ENCODE data around the gene CAB39. TPM values are rescaled to one million over a fixed set of nuclear protein-coding genes. Genes with fewer than 3 reads are reported as not detected.

CAB39 gene
- total RNA-seq, 1 experiment from 2014 or later, result 39.9 TPM

DNA sequence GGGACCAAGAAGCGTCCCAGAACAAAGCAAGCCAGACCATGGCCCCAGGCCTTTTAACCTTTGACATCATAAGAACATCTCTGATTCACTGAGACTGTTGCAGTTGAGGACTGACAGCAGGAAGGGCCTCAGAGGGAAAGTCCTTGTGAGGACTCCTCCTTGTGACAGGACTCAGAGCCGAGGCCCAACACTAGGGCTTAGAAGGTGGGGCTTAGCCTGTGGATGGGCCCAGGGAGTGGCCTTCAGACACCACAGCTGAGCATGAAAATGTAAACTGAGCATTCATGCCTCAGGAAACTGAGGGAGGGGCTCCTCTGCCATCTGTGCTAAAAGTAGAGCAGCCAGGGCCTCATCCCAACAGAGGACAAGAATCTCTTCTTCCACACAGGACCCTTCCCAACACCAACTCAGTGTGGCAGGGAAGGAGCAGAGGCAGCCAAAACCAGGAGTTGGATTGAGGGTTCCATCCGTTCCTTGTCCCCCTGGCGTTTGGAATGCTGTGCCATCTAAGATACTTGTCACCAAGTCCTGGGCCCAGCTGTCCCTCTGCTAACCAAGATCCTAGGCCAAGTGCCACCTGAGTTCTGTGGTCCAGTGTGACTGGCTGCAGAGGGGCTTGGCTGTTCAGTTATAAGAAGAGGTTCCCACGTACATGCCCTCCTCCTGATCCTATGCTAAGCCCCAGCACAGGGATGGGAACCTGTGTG, 37.5 kb upstream of the CAB39 start:
- no peaks in the 10 kb centered on the region for H3K4me1 ChIP-seq (ENCODE audit: control insufficient read depth, insufficient read depth, low read length)
- no TSS peak for BruUV-seq (replicated peaks)
- POLR2A ChIA-PET, result interaction anchor here (0.7 kb wide), 1 partner anchor 420 kb away, joined by 3 read pairs; no protein-coding TSS in a partner anchor
- in situ Hi-C loops (cut with HindIII; ENCODE audit: low pct_unique_long_range_greater_than_20kb, low sequenced_read_pairs) (no loop called here), intact Hi-C loops (cut with micrococcal nuclease; ENCODE audit: unreplicated experiment) (no loop called here)
- DNase-seq (ENCODE audit: low read depth, low spot score) (no peak), ATAC-seq (no peak; the same call in 1 of the 2 replicates)
- TF ChIP-seq TCF7L2 (IDR thresholded peaks at IDR 0.05; ENCODE audit: low read depth, low read length) (no peak), SIN3A (IDR thresholded peaks at IDR 0.05; ENCODE audit: borderline replicate concordance, insufficient read depth, low read depth, low read length) (no peak), POLR2AphosphoS5 (IDR thresholded peaks at IDR 0.05; ENCODE audit: low read depth, low read length) (no peak)
- TF ChIP-seq, protein P1, sequence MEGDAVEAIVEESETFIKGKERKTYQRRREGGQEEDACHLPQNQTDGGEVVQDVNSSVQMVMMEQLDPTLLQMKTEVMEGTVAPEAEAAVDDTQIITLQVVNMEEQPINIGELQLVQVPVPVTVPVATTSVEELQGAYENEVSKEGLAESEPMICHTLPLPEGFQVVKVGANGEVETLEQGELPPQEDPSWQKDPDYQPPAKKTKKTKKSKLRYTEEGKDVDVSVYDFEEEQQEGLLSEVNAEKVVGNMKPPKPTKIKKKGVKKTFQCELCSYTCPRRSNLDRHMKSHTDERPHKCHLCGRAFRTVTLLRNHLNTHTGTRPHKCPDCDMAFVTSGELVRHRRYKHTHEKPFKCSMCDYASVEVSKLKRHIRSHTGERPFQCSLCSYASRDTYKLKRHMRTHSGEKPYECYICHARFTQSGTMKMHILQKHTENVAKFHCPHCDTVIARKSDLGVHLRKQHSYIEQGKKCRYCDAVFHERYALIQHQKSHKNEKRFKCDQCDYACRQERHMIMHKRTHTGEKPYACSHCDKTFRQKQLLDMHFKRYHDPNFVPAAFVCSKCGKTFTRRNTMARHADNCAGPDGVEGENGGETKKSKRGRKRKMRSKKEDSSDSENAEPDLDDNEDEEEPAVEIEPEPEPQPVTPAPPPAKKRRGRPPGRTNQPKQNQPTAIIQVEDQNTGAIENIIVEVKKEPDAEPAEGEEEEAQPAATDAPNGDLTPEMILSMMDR (IDR thresholded peaks at IDR 0.05), result no peak
- TF ChIP-seq, protein P2, sequence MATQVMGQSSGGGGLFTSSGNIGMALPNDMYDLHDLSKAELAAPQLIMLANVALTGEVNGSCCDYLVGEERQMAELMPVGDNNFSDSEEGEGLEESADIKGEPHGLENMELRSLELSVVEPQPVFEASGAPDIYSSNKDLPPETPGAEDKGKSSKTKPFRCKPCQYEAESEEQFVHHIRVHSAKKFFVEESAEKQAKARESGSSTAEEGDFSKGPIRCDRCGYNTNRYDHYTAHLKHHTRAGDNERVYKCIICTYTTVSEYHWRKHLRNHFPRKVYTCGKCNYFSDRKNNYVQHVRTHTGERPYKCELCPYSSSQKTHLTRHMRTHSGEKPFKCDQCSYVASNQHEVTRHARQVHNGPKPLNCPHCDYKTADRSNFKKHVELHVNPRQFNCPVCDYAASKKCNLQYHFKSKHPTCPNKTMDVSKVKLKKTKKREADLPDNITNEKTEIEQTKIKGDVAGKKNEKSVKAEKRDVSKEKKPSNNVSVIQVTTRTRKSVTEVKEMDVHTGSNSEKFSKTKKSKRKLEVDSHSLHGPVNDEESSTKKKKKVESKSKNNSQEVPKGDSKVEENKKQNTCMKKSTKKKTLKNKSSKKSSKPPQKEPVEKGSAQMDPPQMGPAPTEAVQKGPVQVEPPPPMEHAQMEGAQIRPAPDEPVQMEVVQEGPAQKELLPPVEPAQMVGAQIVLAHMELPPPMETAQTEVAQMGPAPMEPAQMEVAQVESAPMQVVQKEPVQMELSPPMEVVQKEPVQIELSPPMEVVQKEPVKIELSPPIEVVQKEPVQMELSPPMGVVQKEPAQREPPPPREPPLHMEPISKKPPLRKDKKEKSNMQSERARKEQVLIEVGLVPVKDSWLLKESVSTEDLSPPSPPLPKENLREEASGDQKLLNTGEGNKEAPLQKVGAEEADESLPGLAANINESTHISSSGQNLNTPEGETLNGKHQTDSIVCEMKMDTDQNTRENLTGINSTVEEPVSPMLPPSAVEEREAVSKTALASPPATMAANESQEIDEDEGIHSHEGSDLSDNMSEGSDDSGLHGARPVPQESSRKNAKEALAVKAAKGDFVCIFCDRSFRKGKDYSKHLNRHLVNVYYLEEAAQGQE (IDR thresholded peaks at IDR 0.05; ENCODE audit: insufficient read depth in 1 of 2, low read depth in 2 of 2, low read length in 1 of 2), result no peak
- H3K4me3 ChIP-seq (ENCODE audit: low read depth in 2 of 2, low read length in 2 of 2), result no peak overlapping the region
- H3K9me3 ChIP-seq (ENCODE audit: control insufficient read depth, insufficient read depth, low read depth, low read length), result no peaks in the 10 kb centered on the region
- no peak overlapping the region for H3K27ac ChIP-seq (ENCODE audit: low read length)
- H3K36me3 ChIP-seq (ENCODE audit: control insufficient read depth, insufficient read depth, low read length), result no peaks in the 10 kb centered on the region
- H3K27me3 ChIP-seq (ENCODE audit: control insufficient read depth, insufficient read depth, low read length), result no peaks in the 10 kb centered on the region
- CTCF ChIA-PET, result no interaction called here

DNA sequence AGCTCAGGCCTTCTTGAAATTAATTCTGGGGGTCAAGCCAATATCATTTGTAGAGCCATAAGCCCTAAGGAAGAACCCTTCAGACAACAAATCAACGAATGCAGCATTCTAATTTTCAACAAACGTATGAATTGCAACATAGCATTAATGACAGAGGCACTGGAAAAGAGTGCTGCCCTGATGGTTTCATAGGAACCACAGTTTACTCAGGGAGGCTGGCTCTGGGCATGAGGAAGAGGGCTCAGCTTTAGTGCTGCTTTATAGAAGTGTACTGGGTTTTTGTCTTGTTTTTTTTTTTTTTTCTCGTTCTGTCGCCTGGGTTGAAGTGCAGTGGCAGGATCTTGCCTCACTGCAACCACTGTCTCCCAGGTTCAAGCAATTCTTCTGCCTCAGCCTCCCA, 36.1 kb upstream of the CAB39 start:
- in situ Hi-C loops (cut with HindIII; ENCODE audit: low pct_unique_long_range_greater_than_20kb, low sequenced_read_pairs), result no loop called here

More for the DNA sequence above, 36.1 kb upstream of the CAB39 start:
- ATAC-seq, result no peak
- ChIA-PET POLR2A (no interaction called here), CTCF (no interaction called here)
- DNase-seq (ENCODE audit: low read depth, low spot score), result no peak
- no peaks in the 10 kb centered on the region for H3K27me3 ChIP-seq (ENCODE audit: control insufficient read depth, insufficient read depth, low read length)
- H3K4me1 ChIP-seq (ENCODE audit: control insufficient read depth, insufficient read depth, low read length), result no peaks in the 10 kb centered on the region
- no peaks in the 10 kb centered on the region for H3K9me3 ChIP-seq (ENCODE audit: control insufficient read depth, insufficient read depth, low read depth, low read length)
- BruUV-seq (replicated peaks), result no TSS peak
- H3K36me3 ChIP-seq (ENCODE audit: control insufficient read depth, insufficient read depth, low read length), result no peaks in the 10 kb centered on the region
- no peak overlapping the region for H3K4me3 ChIP-seq (ENCODE audit: low read depth in 2 of 2, low read length in 2 of 2)
- intact Hi-C loops (cut with micrococcal nuclease; ENCODE audit: unreplicated experiment), result no loop called here
- TF ChIP-seq TCF7L2 (IDR thresholded peaks at IDR 0.05; ENCODE audit: low read depth, low read length) (no peak), SIN3A (IDR thresholded peaks at IDR 0.05; ENCODE audit: borderline replicate concordance, insufficient read depth, low read depth, low read length) (no peak), POLR2AphosphoS5 (IDR thresholded peaks at IDR 0.05; ENCODE audit: low read depth, low read length) (no peak)
- TF ChIP-seq, protein P1 (IDR thresholded peaks at IDR 0.05), result no peak
- TF ChIP-seq, protein P2 (IDR thresholded peaks at IDR 0.05; ENCODE audit: insufficient read depth in 1 of 2, low read depth in 2 of 2, low read length in 1 of 2), result no peak
- no peak overlapping the region for H3K27ac ChIP-seq (ENCODE audit: low read length)
